Hematopoietic multipotent progenitor cell treated with erythropoietin and hydrocortisone succinate and interleukin-3 and kit ligand, for 6 days (in vitro differentiated cells): Measurements from ENCODE around the gene CSF3R.

Experiments
- DNase-seq: peaks from one replicate; pipeline ENCODE4 v3.0.0-alpha.2; 2015

The CSF3R gene

DNA sequence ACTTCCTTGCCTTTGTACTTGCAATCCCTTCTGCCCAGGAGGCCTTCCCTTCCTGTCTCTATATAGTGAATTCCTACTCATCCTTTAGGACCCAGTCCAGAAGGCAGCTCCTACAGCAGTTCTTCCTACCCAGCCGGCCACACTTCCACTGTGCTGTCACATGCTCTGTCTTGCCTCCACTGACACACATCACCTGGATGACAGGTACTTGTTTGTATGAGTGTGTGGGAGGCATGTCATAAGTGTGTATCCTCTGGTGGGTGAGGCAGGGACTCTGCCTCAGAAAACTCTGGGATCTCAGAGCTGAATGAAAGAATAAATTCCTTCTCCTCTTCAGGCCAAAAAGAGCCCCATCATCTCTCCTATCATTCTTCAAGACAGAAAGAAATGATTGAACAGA lies 27.3 kb downstream of the CSF3R start:
- DNase-seq: no peak

GRCh38 chr1:36453600-36454388 lies 28.9 kb downstream of the CSF3R start:
- no peak for DNase-seq

GRCh38 chr1:36453051-36453450 lies 29.7 kb downstream of the CSF3R start:
- no peak for DNase-seq

DNA sequence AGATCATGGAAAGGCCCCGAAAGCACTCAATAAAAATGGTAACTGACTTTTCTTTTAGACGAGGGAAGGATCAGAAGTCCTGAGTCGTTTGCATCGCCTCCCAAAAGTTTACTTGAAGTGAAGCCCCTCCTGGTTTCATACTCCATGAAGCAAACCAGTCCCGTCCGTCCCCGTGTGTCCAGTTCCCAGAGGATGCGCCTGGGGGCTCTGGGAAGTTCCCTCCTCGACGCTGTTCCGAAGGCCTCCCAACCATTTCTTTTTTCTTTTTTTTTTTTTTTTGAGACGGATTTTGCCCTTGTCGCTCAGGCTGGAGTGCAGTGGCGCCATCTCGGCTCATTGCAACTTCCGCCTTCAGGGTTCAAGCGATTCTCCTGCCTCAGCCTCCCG lies 31.8 kb downstream of the CSF3R start:
- no peak for DNase-seq

DNA sequence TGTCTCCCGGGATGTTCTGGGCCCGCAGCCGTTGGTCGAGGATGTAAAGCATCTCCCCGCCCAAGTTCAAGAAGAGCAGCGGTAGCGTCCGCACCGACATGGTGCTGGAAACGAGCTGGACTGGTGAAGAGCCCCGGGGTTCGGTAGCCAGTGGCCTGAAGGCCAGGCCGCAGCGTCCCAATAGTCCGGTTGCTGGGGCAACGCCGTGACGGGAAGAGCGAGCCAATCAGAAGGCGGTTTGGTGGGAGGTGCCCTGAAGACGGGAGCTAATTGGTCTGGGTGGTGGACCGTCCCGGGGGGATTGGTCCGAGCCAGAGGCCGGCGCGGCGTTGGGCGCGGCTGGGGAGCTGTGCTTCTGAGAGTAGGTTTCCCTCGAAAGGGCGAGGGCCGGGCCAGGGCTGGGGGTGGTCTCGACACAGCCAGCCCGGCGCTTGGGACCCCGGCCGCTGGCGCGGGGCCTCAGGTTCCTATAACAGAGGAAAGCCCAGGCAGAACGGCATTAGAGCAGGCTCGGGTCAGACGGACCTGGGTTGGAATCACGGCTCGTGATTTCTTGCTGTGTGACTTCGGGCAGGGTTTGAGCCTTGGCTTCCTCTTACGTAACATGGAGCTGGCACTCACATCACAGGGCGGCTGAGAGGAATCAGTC lies 32.3 kb downstream of the CSF3R start, which contains the start of gene OSCP1:
TSS of gene OSCP1 (minus strand) at position 182 of the 649 bp plus-strand sequence. CDS start at position 100, 82 bp downstream.
- DNase-seq: peak; percentile 97

DNA sequence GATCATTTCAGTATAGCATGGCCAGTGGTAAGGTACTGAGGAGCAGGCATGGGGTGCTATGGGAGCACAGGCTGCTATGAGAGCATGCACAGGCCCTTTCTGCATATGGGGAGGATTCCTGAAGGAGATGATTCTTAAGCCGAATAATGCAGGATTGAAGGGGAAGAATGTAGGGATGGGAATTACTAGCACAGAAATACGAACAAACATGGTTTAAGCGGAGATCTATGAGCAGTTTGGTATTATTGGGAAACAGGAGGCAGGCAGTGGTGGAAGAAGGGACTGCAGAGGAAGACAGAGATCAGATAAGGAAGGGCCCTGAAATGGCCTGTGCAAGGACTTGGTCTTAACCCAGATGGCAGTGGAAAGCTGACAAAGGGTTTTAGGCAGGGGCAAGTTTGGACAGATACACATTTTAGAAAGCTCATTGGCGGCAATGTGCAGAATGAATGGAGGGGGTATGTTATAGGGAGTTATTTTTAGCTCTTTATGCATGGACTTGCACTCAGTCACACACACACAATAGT lies 34.1 kb downstream of the CSF3R start:
- DNase-seq: peak; percentile 74

- DNase-seq: no peak
Measured at GRCh38 chr1:36447450-36447849, 35.3 kb downstream of the CSF3R start.

GRCh38 chr1:36446746-36447145 lies 36.0 kb downstream of the CSF3R start:
- peak; percentile 47 for DNase-seq

DNA sequence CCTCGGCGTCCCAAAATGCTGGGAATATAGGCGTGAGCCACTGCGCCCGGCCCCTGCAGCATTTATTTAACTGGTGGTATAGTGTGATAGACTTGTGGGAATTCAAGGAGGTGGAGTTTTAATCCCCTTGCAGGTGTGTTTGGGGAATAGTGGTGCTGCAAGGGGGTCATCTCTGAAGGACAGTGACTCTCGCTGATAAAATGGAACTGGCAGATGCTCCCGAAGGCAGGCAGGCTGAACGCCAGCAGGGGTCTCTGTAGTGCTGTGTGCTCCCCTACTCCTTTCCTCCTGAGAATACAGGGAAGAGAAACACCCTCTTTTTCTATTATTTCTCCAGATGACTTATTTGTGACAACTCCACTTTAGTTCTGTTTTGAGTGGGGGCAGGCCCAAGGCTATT lies 36.4 kb downstream of the CSF3R start:
- peak; percentile 76 for DNase-seq

GRCh38 chr1:36443297-36443696 lies 39.4 kb downstream of the CSF3R start:
- DNase-seq: no peak

GRCh38 chr1:36442337-36442736 lies 40.4 kb downstream of the CSF3R start:
- DNase-seq: peak; percentile 24

GRCh38 chr1:36440646-36441045 lies 42.1 kb downstream of the CSF3R start:
- DNase-seq: no peak

- no peak for DNase-seq
Measured at GRCh38 chr1:36440044-36440443, 42.7 kb downstream of the CSF3R start.

- DNase-seq: no peak
Measured at GRCh38 chr1:36438715-36439114, 44.0 kb downstream of the CSF3R start.

- DNase-seq: no peak
Measured at GRCh38 chr1:36436821-36437220, 45.9 kb downstream of the CSF3R start.

- DNase-seq: no peak
Measured at GRCh38 chr1:36433102-36433501, 49.6 kb downstream of the CSF3R start.

GRCh38 chr1:36432616-36433015 lies 50.1 kb downstream of the CSF3R start:
- no peak for DNase-seq

DNA sequence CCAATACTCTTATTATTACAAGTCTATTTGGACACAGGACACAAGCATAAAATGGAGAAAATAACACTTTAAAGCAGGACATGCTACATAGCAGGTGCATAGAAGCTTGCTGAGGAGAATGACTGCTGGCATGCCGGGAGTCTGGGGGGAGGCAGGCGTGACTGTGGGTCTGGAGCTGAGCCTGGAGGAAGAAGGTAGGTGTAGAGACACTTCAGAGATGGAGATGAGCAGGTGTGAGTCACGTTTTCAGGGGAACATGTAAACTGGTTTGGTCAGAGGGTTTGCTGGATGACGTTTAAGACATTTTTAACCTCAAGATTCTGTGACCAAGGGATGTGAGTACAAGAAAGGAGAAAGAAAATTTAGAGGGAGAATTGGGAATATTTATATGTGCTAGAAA lies 56.9 kb downstream of the CSF3R start:
- DNase-seq: no peak

DNA sequence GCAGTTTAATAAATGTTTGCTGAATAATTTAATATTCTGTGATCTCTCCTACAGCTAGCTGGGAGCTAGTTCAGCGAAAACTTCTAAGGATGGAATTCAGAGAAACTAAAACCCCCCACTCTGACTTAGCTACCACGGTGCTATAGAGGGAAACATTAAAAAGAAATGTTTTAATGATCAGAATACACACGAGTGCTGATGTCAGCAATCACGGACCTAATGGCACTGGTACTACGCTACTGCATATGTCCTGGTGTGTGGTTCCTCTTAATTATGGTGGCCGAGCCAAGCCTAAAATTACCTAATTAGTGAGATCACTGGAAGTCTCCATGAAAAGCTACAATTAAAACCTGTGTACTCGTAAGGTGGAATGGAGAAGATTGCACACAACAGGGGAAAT lies 61.1 kb downstream of the CSF3R start:
- DNase-seq: no peak

GRCh38 chr1:36420836-36421317 lies 61.8 kb downstream of the CSF3R start:
- DNase-seq: peak; percentile 91

- DNase-seq: no peak
Measured at GRCh38 chr1:36420409-36420808, 62.3 kb downstream of the CSF3R start.

DNA sequence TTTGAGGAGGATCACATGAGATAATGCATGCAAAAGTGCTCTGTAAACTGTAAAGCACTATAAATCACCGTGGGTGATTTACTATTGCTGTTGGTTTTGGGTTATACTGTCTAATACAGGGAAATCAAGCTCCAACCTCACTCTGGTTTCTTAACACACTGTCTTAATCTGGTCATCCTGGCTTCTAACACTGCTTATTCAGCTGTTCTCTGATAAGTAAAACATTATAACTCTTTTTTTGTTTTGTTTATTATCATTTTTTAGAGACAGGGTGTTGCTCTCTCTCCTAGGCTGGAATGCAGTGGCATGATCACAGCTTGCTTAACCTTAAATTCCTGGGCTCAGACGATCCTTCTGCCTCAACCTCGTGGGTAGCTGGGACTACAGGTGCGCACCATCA lies 63.1 kb downstream of the CSF3R start:
- no peak for DNase-seq

DNA sequence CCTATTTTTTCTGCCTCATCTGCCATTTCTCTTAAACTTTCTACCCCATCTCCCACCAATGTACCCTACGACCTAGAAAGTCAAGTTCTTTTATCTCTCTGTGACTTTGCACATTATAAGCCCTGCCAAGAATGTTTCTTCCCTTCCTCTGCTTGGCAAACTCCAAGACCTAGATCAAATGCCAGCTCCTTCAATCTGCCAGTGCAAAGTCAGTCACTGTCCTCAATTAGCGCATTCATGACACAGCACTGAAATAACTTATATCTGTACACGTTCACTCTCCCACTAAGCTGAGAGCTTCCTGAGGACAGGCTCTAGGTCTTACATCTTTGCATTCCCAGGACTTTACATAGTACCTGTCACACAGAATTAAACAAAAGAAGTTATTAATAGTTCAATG lies 63.6 kb downstream of the CSF3R start:
- no peak for DNase-seq

DNA sequence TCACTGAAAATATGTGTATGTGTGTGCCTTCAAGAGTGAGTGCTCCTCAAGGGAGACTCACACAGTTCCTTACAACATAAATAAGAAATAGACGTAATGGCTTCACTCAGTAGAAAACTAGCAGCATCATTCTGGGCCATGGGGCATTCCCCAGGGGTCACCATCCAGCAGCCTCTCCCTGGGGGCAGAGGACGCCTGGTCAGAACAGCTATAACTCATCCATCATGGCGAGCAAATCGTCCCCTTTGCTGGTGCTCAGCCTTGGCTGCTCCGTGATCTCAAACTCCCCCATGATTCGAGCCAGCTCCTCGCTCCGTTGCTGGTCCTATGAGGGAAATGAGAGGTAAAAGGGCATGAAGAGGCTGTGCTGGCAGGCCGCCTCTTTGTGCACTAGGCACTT lies 64.8 kb downstream of the CSF3R start:
- DNase-seq: no peak
